RPMI8226 (cell line): ENCODE measurements around the gene NPTX1.

Experiments
- DNase-seq: peaks from one replicate; pipeline ENCODE4 v3.0.0-alpha.2; 2015

The NPTX1 gene

DNA sequence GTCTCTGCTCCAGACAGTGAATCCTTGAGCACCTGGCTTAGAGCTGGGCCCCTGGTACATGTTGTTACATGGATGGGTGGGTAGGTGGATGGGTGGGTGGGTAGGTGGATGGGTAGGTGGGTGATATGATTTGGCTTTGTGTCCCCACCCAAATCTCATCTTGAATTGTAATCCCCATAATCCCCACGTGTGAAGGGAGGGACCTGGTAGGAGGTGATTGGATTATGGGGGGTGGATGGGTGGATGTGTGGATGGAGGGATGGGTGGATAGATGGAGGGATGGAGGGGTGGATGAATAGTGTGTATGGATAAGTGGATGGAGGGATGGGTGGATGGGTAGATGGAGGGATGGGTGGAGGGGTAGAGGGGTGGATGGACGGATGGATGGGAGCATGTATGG, 26.6 kb upstream of the NPTX1 start:
- no peak for DNase-seq

DNA sequence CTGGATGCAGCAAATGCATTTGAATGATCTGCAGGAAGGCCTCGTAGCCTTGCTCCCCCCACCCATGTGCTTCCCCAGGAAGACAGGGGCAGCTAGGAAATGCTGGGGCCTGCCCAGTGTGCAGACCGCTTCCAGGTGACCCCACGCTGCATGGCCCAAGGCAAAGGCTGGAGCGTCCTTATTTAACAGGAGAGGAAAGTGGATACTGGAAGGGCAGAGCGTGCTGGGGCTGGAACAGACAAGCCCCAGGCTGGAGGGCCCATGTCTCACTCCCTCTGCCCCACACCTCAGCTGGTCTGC, 26.1 kb upstream of the NPTX1 start:
- DNase-seq: no peak

DNA sequence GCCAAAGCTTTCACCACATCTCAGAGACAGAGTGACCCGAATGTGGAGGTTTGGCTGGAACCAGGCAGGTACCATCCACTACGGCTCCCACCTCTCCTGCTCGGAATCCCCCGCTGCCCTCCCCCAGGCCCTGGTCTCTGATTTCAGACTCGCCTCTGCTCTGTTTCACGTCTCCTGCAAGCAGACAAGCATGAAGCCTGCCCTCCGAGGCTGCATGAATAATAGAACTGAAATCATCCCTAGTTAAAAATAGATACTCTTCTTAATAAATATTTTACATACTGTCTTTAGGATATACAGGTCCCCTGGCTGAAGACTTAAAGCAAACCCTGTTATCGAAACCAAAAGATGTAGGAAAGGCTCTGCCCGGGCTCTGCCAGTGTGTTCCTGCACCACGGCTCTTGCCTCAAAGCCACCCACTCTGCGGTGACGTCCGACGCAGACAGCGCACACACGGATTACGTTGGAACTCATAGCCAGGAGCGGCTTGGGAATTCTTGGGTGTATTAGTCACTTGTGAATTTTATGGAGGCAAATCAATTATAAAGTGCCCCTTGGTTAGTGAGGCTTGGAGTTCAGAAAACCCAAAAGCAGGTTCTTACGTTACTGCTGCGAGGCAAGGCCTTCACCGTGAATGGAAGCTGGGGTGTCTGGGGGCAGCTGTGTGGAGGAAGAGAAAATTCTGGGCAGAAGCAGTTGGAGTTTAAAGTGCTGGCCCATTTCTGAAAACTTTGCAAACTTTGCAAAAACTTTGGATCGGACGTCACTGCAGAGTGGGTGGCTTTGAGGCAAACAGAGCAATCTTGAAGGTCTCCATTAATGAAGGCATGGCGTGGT, 25.6 kb upstream of the NPTX1 start:
- DNase-seq: no peak

DNA sequence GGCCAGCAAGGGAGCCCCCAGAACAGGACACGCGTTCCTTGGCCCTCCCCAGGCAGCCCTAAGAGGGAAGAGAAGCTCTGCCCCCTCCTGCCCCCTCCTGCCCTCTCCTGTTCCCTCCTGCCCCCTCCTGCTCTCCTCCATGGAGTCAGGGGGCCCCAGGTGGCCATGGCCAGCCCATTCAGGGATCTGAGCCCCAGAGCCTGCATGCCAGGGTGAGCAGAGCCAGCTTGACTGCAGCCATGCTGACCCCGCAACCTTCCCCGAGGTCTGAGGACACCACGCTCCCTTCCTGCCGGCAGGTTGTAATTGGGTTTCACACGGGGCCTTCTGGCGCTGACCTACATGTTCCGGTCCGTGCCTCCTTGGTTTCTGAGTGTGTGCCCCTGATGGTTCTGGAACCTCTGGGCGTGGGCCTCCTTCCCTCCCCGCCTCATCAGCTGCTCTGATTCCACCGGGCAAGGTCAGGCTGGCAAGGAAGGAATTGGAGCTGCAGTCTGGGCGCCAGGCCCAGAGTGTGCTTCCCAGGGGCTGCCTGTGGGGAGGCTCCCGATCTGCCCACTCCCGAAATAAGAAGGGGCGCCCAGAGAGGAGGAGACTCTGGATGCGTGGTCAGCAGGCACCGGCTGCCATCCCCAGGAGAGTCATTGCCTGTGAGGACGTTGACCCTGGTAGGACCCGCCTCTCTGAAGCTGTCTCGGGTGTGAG, 23.7 kb upstream of the NPTX1 start:
- no peak for DNase-seq

DNA sequence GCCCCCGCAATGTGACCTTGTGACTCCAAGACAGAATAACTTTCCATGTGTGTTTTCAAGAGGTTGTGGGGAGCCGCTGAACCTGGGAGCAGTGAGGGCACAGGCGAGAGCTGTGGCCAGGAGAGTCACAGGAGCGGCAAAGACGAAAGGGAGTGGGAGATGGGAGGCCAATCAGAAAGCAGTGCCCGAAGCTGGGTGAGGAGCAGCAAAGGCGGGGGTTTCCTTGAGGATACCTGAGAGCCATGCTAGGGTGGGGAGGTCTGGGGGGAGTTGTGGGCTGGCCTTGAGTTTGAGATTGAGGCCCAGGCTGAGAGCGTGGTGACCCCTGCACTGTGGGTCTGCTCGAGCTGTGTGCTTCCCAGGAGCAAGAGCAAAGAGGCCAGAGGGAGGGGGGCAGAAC, 23.2 kb upstream of the NPTX1 start:
- DNase-seq: no peak

DNA sequence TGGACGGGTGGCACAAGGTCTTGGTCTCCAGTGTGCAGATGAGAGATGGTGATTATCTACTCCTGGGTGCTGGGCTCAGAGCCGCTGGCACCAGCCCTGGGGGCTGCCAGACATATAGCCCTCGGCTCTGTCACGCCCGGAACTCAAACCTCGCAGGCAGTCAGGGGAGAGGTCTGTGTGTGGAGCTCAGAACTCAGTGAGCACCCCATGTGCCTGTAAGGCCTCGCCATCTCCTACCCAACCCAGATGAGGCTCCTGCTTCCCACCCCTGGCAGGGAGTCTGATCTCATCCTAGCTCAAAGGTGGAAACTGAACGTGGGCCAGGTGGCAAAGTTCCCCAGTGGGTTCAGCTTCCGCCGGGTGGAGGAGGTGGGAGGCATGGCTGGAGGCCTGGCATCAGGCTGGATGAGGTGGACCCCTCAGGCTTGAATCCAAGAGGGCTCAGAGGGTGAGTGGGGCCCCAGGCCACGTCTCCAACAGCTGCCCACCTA, 22.6 kb upstream of the NPTX1 start:
- no peak for DNase-seq

DNA sequence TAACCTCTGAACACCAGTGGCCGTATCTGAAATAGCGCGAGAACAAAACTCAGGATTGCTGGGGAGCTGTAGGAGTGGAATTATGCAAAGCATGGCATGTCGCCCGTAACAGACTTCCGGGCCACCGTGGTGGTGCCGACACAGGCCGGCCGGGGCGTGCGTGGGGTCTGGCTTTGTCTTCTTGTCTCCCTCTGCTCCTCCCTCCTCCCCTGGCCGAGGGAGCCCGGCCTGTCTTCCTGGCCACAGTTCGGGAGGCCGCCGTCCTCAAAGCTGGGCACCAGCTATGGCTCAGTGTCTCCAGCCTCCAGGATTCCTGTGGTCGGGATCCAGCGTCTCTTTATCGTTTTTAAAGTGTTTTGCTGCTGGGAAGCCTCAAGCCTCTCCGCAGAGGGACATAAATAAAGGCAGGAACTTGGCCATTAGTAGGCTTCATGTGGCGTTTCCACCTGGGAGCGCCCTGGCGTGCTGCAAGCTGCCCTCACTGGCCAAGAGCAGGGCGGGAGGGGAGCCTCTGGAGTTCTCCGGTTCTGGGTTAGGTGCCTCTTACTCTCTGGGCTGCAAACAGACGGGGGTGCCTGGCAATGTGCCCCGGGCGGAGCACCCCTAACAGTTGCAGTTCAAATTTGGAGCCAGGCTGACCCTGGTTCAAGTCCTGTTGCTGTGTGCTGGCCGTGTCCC, 22.0 kb upstream of the NPTX1 start:
- no peak for DNase-seq

DNA sequence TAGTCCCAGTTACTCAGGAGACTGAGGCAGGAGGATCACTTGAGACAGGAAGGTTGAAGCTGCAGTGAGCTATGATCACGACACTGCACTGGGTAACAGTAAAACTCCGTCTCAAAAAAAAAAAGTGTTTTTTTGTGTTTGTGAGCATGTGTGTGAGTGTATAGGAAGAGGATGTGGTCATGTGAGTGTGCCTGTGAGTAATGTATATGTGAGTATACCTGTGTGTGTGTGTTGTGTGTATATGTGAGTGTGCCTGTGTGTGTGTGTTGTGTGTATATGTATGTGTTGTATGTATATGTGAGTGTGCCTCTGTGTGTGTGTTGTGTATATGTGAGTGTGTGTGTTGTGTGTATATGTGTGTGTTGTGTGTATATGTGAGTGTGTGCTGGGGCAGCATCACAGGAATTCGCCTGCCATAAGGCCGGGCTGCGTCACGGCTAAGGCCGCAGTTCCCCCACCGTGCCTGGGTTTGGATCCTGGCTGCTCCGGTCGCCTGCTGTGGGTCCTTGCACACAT, 21.4 kb upstream of the NPTX1 start:
- DNase-seq: no peak

DNA sequence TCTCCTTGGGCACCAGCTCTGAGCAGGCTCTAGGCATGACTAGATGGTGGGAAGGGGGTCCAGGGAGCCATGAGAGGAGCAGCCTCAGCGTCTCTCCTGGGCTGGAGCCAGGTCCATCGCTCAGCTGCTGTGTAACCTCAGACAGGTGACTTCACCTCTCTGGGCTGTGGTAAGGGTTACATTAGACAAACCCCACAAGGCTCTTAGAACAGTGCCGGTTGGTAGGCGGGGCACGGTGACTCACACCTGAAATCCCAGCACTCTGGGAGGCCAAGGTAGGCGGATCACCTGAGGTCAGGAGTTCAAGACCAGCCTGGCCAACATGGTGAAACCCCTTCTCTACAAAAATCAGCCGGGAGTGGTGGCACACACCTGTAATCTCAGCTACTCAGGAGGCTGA, 18.1 kb upstream of the NPTX1 start:
- no peak for DNase-seq

DNA sequence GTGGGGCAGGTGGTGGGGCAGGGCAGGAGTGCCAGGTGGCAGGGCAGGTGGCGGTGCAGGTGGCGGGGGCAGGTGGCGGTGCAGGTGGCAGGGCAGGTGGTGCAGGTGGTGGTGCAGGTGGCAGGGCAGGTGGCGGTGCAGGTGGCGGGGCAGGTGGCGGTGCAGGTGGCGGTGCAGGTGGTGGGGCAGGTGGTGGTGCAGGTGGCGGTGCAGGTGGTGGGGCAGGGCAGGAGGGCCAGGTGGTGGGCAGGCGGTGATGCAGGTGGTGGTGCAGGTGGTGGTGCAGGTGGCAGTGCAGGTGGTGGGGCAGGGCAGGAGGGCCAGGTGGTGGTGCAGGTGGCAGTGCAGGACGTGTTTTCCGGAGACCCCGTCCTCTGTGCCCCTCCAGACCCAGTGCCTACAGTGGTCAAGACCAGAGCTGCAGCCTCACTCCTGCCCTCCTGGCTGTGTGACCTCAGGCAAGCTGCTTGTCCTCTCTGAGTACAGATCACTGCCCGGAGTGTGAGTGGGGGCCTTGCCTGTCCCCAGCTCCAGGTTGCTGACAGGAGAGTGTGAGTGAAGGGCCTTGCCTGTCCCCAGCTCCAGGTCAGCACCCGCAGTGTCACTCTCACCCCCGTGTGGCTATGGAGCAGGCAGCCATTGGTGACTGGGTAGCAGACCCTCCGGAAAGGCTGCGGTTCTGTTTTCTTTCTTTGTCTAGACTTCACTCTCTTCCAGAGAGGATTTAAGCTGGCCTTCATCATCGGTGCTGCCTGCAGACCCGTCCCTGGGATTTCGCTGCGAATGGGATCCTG, 16.1 kb upstream of the NPTX1 start:
- DNase-seq: no peak

DNA sequence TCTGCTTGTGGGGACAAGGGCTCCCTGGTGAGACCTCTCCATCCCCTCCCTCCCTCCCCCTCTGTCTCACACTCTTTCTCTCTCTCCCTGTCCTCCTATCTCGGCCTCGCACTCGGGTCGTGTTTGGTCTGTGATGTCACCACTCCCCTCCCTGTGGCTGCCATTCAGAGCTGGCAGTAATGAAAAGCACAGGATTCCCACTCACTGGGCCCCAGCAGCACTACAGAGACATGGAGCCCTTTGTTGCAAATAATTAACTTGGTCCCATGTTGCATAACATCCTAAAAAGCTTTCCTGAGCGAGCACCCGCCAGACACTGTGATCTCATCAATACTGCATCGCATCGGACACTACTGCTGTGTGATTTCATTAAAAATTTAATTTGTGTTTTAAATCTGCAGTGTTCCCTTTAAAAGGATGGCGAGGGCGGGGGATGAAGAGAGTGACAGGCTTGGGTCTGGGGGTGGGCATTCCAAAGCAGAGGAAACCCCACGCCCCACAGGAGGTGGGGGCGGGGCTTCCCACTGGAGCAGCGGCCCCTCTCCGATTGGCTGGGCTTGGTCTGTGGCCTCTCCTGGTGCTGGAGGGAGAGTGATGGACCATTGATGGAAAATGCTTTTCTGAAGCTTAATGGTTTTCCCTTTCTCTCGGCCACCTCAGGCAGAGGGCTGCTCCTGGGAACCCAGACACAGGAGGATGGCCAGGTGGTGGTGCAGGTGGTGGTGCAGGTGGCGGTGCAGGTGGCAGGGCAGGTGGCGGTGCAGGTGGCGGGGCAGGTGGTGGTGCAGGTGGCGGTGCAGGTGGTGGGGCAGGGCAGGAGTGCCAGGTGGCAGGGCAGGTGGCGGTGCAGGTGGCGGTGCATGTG, 15.3 kb upstream of the NPTX1 start:
- no peak for DNase-seq

DNA sequence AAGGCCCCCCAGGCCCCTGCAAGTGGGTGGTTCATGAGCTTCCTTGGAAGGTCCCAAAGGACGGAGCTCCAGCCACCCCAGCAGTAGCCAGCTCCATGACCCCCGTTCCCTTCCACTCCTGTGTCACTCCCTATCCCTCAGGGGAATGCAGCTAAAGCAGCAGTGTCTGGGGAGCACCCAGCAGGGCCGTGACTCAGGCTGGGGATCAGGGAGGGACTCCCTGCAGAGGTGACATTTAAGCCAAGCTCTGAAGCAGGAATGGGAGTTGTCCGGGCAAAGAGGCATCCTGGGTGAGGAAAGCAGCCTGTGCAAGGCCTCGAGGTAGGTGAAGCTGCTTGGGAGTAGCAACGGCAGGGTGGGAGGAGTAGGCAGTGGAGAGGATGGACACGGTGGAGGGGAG, 11.1 kb upstream of the NPTX1 start:
- no peak for DNase-seq

DNA sequence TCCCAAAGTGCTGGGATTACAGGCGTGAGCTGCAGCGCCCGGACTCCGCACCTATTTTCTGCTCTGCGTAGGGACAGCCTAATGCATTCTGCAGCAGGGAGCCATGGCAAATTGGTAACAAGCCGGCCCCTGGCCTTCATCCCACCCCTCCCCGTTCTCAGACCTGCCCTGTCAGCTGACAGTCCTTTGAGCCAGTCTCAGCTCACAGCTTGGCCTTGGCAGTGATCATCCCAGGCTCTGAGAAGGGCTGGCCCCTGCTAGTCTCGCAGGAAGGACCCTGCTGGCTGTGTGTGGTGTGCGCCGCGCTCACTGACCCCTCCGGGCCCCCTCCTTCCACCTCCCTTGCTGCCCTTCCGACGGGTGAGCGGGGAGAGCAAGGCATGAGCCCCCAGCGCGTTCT, 10.3 kb upstream of the NPTX1 start:
- no peak for DNase-seq

DNA sequence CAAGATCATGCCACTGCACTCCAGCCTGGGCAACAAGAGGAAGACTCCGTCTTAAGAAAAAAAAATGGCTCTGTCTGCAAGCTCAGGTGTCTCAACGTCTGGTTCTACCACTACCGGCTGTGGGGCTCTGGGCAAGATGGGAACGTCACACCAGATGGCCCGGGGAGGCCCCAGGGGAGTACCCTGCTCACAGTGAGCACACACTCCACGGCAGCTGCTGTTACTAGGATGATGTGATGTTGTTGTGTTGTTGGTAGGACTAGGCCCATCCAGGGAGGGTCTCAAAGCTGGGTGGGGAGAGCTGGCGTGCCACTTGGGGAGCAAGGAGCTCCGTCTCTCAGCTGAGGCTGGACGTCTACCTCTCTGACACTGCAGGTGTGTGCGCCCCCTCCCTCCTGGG, 9.4 kb upstream of the NPTX1 start:
- no peak for DNase-seq

DNA sequence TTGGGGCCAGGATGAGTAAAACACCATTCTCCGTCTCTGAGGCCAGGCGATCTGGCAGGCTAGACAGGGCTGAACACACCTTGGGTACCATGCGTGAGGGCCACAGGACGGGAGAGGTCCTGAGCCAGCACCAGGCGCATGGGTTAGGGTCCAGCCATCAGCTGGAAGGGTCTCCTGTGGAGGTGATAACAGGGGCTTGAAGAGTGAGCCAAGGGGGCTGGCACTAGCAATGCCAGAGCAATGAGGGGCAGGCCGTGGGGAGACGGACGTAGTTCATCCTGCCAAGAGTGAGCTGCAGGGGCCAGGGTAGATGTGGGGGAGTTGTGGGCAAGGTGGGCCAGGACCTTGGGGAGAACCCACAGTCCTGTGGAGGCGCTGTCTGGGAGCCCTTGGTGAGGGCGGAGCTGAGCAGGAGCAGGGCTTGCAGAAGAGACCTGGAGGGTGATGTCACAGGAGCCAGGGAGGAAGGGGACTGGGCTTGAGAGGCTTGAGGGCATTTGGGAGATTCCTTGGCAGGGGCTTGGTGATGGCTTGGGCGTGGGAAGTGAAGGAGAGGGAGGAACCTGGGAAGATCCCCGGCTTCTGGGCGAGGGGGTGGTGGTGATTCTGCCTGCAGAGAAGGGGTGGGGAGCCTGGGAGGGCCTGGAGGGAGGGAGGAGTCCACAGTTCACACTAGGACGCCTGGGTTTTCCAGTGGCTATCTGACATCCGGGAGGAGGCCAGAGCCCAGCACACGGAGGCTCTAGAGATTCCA, 6.3 kb upstream of the NPTX1 start:
- no peak for DNase-seq

DNA sequence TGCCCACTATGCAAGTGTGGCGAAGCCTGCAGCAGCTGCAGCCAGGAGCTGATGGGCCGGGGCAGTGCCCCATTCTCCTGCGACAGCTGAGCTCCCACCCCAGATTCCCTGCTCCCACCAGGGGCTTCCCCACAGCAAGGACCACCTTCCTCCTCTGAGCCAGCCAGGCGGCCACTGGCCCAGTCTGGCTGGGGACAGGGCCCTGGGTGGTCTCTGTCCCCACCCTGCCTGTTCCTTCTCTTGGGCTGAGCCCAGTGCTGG, 5.6 kb upstream of the NPTX1 start:
- DNase-seq: no peak

DNA sequence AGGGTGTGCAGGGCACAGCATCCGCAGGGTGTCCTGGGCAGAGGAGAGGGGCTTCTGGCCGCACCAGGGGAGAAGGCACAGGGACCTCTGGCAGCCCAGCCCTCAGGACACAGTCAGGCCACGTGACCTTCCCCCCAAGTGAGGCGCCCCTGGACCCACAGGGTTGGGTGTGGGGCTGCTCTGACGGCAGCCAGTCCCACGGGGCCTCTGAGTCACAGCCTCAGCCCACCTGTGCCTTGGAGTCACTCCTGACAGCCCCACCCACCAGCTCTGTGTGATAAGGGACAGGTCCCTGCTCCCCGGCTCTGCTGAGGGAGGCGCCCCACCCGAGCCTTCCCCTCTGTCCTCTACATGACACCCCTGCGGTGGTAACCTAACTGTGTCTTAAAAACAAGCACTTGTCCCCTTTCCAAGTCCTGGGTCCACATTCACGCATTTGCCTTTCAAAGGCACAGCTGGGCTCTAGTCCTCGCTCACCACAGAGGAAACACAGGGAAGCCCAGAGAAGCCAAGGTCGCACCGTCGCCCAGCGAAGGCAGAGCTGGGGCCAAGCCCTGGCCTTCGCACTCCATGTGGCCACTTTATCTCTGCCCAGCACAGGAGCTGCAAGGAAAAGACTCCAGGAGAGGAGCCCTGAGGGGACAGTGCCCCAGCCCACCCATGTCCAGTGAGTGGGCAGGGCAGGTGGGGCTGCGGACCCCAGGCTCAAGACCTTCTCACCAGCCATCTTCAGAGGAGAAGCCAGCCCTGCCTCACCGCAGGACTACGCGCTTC, 5.1 kb upstream of the NPTX1 start:
- DNase-seq: no peak

DNA sequence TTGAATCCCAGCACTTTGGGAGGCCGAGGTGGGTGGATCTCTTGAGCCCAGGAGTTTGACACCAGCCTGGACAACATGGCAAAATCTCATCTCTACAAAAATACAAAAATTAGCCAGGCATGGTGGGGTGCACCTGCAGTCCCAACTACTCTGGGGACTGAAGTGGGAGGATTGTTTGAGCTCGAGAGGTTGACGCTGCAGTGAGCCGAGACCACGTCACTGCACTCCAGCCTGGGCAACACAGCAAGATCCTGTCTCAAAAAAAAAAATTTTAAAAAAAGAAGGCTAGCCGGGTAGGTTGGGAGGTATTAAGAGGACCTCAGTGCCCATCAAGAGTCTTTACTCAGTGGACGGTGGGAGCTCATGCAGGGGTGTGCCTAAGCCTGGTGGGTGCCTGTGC, 3.8 kb upstream of the NPTX1 start:
- DNase-seq: no peak

DNA sequence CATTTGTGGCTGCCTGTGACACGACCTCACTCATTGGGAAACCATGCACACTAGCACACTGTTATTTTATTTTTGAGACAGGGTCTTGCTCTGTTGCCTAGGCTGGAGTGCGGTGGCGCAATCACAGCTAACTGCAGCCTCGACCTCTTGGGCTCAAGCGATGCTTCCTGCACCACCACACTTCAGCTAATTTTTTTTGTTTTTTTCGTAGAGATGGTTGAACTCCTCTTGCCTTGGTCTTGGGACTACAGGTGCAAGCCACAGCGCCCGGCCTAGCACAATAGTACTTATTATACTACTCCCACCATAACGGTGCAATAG, 2.8 kb upstream of the NPTX1 start:
- no peak for DNase-seq

DNA sequence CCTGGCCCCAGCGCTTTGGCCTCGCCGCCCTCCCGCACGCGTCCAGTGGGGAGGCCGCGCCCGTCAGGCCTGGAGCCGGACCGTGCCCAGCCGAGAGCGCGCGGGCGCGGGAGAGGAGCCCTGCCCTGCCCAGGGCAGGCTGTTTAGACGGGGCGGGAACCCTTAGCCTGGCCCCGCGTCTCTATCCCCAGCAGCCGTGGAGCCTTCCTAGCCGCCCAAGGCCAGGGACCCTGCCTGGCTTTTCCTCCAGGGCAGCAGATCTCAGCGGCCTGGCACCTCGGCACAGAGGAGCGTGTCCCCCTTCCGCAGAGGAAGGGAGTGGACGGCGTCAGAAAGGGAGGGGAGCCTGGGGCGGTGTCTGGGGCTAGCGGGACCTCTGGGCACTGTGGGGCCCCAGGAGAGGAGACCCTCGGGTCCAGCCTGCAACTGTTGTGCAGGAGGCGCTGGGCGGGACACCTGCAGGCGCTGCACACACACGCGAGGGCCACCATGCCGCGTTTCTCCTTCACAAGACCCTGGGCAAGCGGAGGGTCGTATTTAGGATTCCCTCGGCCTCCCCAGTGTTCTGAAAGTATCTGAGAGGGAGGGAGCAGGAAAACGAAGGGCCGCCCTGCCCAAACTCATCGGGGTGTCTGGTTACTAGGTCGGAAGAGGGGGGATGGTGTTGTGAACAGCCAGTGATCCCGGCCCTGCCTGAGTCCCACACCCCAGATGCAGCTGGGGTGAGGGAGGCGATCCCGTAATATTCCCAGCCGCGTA, 2.3 kb upstream of the NPTX1 start:
- DNase-seq: no peak
